ENCODE results near the gene SUN5.

The SUN5 gene

GRCh38 chr20:33026072-33026778 lies 22.0 kb upstream of the SUN5 start:
- DNase-seq = no peak

GRCh38 chr20:33025318-33025876 lies 21.2 kb upstream of the SUN5 start:
- DNase-seq = no peak

GRCh38 chr20:33024609-33025317 lies 20.5 kb upstream of the SUN5 start:
- no peak for DNase-seq

DNA sequence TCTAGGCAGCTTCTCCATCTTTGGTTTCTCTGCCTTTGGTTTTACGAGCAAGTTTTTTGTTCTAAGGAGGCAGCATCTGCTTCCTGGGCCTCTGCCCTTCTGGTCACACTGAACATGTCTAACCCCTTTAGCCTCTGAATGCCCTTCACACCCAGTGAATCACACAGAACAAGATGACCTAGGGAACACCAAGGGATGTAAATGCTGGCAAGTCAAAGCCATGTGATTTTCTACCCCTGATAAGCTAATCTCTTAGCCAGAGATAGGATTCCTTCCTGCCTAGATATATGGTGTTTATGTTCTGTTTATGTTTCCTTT lies 20.0 kb upstream of the SUN5 start:
- DNase-seq = no peak

DNA sequence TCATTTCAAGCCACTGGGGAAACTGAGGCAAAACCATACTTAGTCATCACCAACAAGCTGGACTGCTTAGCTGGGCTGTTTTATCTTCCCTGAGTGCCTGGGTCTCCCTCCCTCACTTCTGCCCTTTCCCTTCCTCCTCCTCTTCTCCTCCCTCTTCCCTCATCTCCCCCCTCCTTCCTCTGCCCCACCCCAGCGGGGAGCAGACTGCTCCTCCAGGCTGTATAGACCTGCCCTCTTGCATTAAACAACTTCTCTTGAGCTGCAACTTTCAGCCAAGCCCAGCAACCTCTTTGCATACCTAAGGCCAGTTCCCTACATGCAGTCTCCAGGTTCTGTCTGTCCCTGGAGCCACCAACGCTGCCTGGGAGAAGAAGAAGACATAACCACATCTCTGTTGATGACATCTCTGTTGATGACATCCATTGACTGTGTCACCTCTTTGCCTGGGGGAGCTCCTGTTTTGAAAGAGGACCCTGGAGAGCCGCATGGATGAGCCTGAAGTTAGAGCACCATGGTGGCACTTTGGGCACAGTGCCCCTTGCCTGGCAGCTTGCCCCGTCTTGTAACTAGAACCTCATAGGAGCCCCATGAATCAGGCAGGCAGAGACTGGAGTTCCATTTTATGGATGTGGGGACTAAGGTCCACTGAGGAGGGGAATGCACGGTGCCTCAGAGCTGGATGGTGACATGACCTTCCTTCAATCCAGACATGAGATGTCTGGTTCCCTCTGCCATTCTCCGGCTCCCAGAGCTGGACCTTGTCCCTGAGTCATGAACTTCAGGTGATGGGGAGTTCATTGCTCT lies 19.4 kb upstream of the SUN5 start:
- no peak for DNase-seq

GRCh38 chr20:33022694-33023438 lies 18.6 kb upstream of the SUN5 start:
- DNase-seq = no peak

DNA sequence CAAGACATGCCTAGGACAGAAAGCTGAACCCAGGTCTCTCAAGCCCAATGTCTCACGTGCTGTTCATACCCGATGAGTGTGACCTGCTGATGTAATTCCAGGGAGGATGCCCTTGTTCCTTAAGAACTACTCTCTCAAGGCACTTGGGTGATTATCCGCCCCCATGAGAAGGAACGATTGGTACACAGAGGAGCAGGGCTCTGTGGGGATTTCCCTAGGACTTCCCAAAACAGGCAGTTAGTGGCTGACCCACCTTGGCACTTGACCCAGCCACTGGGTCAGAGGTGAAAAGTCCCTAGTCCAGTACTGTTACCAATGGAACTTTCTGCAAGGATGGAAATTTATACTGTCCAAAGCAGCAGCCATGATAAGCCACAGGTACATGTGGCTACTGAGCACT lies 18.1 kb upstream of the SUN5 start:
- no peak for DNase-seq

DNA sequence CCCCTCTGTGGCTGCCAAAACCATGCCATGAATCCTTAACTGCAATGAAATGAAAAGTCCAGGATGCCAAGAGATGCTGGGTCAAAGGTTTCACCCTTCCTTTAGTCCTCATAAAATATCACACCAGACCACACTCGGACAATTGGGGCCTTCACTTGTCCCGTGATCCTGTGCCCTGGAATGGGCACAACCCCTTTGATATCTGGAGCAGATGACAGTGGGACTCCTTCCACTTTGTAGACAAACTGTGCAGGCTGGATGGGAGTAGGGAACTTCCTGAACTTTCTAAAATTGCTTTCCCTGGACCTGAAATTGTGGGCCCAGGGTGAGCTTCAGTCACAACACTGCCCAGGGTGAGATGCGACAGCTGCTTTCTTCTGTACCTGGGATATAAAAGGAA lies 17.6 kb upstream of the SUN5 start:
- DNase-seq = no peak

DNA sequence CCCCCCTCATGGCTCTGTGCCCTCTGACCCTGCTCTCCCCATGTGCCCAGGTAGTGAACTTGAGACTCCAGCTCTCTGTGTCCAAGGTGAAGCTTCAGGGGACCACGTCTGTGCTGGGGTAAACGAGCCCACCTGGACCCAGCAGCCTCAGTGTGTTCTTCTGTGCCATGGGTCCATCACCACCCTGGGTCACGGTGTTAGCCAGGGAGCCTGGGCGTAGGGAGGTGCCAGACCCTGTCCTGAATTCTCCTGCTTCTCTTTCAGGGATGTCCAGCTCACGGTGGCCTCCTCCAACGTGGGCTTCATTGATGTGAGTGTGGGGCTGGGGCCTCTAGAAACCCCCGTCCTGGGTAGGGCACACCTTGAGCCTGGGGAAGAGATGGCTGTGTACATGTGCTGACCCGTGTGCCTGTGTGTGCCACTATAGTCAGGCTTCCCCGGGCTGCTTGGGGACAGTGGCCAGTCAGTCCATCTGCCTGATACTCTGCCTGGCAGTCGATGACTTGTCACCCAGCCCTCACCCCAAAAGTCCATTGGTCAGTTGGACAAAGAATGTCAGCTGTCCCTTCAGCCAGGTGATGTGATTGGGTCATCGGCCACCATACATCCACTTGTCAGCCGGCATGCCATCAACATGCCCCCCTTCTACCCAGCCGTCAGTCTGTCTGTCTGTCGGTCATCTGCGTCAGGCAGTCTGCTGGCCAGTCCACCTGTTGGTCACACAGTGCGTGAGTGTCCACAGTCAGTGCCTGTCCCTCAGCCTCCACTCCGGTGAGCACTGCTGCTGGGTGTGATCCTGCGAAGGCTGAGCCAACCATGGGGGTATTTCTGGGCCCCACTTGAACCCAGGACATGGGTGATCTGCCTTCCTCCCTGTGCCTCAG lies 16.3 kb upstream of the SUN5 start:
- DNase-seq = no peak

GRCh38 chr20:33019465-33020277 lies 15.4 kb upstream of the SUN5 start:
- no peak for DNase-seq

DNA sequence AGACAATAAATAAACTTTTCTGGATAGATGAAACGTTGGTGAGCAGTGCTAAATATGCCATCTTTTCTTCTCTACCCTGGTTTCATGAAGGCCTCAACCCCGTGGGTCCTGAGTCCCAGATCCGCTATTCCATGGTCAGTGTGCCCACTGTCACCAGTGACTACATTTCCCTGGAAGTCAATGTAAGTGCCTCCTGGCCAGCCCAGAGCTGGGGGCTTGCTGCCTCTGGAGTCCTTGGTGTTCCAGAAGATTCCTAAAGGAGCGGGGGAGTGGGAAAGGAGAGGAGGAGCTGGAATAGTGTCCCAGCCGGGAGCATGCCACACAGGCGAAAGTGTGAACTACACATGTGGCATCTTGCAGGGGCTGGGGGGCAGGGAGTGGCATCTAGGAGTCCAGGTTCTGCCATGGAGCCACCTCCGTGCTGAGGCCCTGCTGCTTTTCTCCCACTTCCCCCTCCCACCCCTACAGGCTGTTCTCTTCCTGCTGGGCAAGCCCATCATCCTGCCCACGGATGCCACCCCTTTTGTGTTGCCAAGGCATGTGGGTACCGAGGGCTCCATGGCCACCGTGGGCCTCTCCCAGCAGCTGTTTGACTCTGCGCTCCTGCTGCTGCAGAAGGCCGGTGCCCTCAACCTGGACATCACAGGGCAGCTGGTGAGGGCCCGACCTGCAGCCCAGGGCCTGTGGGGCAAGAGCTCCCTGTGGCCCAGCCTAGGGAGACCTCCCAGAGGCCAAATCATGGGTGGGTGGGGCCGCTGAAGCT lies 14.1 kb upstream of the SUN5 start:
- DNase-seq = no peak

DNA sequence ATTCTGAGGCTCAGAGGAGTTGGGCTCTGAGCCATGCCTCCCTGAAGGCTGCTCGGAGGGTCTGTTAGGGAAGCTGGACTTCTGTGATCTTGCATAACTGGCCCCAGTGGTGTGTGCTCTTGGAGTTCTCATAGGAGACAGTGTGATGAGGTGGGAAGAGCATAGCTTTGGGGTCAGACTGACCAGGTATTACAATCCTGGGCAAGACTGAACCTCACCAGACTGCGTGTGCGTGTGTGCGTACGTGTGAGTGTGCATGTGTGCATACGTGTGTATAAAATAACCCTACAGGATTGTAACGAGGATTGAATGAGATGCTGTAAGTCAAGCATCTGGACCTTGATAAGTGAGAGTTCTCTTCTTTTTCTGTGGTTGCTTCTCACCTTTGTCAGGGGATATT lies 13.3 kb upstream of the SUN5 start:
- DNase-seq = no peak

DNA sequence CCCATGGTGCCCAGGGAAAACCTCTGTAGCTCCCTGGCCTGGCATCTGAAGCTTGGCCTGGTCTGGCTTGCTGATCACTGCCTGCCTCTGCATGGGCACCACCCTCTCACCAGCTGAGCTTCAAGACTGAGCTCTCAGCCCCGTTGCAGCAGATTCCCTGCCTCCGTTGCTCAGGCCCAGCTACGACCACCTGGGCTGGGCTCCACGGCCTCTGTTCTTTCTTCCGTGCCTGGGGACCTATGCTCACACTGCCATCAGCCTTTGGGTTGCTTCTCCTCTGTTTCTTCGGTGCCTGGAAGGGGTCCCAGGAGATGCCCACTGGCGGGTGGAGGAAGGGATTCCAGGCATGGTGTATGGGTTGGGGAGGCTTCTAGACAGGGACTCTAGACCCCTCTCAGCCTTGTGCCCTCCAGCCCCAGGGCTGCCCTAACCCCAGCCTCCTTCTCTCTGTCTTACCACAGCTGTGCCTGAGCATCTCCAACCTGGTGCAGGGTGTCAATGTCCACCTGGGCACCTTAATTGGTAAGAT lies 12.4 kb upstream of the SUN5 start:
- DNase-seq = no peak

DNA sequence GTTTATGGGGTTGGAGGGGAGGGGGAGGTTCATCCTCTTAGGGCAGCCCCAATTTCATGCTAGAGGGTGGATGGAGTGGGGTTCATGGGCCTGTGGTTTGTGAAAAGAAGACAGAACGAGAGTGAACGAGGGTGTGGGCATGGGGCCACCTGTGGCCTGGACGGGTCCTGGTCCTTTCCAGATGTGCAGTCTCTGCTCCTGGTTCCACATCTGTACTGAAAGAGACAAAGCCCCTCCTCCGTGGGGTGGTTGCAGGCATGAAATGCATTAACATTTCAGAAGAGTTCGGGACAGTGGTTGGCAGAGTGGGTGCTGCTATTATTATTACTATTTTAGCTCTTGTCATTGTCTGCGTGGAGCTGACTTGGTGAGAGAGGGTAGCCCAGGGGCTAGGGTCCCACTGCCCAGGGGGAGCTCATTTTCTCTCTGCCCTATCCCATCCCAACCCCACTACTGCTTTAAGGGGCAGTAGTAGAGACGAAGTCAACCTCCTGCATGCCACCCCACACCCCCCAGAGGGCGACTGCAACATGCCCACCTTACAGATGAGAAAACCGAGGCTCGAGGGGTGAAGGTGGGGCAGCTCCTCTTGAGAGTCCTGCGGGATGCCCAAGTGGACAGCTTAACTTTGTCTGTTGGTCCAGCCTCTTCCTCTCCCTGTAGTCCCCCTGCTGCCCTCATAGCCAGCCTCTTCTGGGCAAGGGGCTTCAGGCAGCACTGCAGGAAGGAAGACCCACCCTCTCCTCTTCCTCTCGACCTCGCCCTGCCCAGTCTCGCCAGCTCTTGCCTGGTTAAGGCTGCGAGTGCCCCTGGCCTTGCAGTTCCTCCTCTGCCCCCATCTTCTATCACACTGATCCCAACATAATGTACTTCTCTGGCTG lies 11.7 kb upstream of the SUN5 start:
- no peak for DNase-seq

- DNase-seq = no peak
Measured at GRCh38 chr20:33015114-33015484, 10.9 kb upstream of the SUN5 start.

- DNase-seq = no peak
Measured at GRCh38 chr20:33014336-33015113, 10.3 kb upstream of the SUN5 start.

- DNase-seq = no peak
Measured at GRCh38 chr20:33013701-33014326, 9.6 kb upstream of the SUN5 start.

Measured in bone marrow (tissue), 2 donors.